ENCODE measurements around the gene KMT2C.

The KMT2C gene

GRCh38 chr7:152158801-152159587 is 276.8 kb downstream of the KMT2C start:
- in situ Hi-C loops (cut with MboI; ENCODE audit: low sequenced_read_pairs) = no loop called here

- in situ Hi-C loops (cut with MboI; ENCODE audit: low sequenced_read_pairs) = no loop called here
These were observed 283.5 kb downstream of the KMT2C start for GRCh38 chr7:152152267-152152666.

- in situ Hi-C loops (cut with MboI; ENCODE audit: low sequenced_read_pairs) = no loop called here
These were observed 286.4 kb downstream of the KMT2C start for GRCh38 chr7:152149363-152149762.

- in situ Hi-C loops (cut with MboI; ENCODE audit: low sequenced_read_pairs) = no loop called here
These were observed 287.1 kb downstream of the KMT2C start for GRCh38 chr7:152148706-152149105.

- in situ Hi-C loops (cut with MboI; ENCODE audit: low sequenced_read_pairs) = no loop called here
These were observed 289.8 kb downstream of the KMT2C start for GRCh38 chr7:152145853-152146466.

GRCh38 chr7:152144557-152145245 is 291.1 kb downstream of the KMT2C start:
- in situ Hi-C loops (cut with MboI; ENCODE audit: low sequenced_read_pairs) = no loop called here

GRCh38 chr7:152142976-152143595 is 292.7 kb downstream of the KMT2C start:
- in situ Hi-C loops (cut with MboI; ENCODE audit: low sequenced_read_pairs) = no loop called here

- in situ Hi-C loops (cut with MboI; ENCODE audit: low sequenced_read_pairs) = no loop called here
These were observed 295.2 kb downstream of the KMT2C start for GRCh38 chr7:152140560-152140959.

- in situ Hi-C loops (cut with MboI; ENCODE audit: low sequenced_read_pairs) = no loop called here
These were observed 295.7 kb downstream of the KMT2C start for GRCh38 chr7:152140067-152140466.

GRCh38 chr7:152137476-152138025 is 298.3 kb downstream of the KMT2C start:
- in situ Hi-C loops (cut with MboI; ENCODE audit: low sequenced_read_pairs) = no loop called here

GRCh38 chr7:152136686-152137085 is 299.1 kb downstream of the KMT2C start:
- in situ Hi-C loops (cut with MboI; ENCODE audit: low sequenced_read_pairs) = no loop called here

GRCh38 chr7:152133804-152134203 is 302.0 kb downstream of the KMT2C start:
- in situ Hi-C loops (cut with MboI; ENCODE audit: low sequenced_read_pairs) = no loop called here

- in situ Hi-C loops (cut with MboI; ENCODE audit: low sequenced_read_pairs) = no loop called here
These were observed 303.0 kb downstream of the KMT2C start for GRCh38 chr7:152132812-152133211.

- in situ Hi-C loops (cut with MboI; ENCODE audit: low sequenced_read_pairs) = no loop called here
These were observed 303.8 kb downstream of the KMT2C start for GRCh38 chr7:152131981-152132494.

- in situ Hi-C loops (cut with MboI; ENCODE audit: low sequenced_read_pairs) = no loop called here
These were observed 304.9 kb downstream of the KMT2C start for GRCh38 chr7:152130658-152131590.

GRCh38 chr7:152129682-152130081 is 306.1 kb downstream of the KMT2C start:
- in situ Hi-C loops (cut with MboI; ENCODE audit: low sequenced_read_pairs) = no loop called here

- in situ Hi-C loops (cut with MboI; ENCODE audit: low sequenced_read_pairs) = no loop called here
These were observed 306.9 kb downstream of the KMT2C start for GRCh38 chr7:152128741-152129461.

- in situ Hi-C loops (cut with MboI; ENCODE audit: low sequenced_read_pairs) = no loop called here
These were observed 307.6 kb downstream of the KMT2C start for GRCh38 chr7:152128252-152128651.

- in situ Hi-C loops (cut with MboI; ENCODE audit: low sequenced_read_pairs) = no loop called here
These were observed 308.6 kb downstream of the KMT2C start for GRCh38 chr7:152127229-152127628.
